Measurements from ENCODE around the gene ZNF420. TPM values are rescaled to one million over a fixed set of nuclear protein-coding genes. Genes with fewer than 3 reads are reported as not detected.

Gene ZNF420
- total RNA-seq, 1 experiment from 2014 or later, result not detected

DNA sequence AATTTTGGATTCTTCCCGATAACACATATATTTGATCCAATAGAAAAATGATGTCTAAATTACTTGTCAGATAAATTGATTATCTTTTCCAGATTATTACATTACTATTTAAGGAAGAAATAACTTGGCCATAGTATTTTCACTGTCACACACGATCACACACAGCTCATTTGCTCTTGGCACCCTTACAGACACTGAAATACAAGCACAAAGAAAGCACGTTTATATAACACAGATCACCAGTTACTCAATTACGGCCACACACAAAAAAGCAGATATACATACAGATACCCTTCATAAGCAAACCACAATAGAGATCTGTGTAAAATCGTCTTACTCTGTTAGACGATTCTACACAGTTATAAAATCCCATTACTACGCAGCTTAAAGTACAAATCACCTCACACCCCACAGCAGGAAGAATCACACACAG is 716 bp upstream of the ZNF420 start:
- Histone ChIP-seq H3K9me3 (ENCODE audit: control insufficient read depth in 1 of 2, insufficient read depth in 1 of 2, low read depth in 1 of 2, low read length in 2 of 2) (peaks cover 20 to 27% of the 10 kb centered on the region in 2 experiments; a peak in 2 of 4 replicates), H3K4me2 (ENCODE audit: low read length) (no peak overlapping the region), H3K27ac (ENCODE audit: low read depth, low read length) (no peak overlapping the region), H3K9me2 (ENCODE audit: insufficient read depth) (no peaks in the 10 kb centered on the region), H3K4me1 (ENCODE audit: control insufficient read depth in 1 of 2, insufficient read depth in 2 of 2, low read length in 2 of 2) (no peaks in the 10 kb centered on the region), H3K27me3 (ENCODE audit: insufficient read depth, low read length) (no peaks in the 10 kb centered on the region), H3K36me3 (ENCODE audit: control insufficient read depth in 1 of 2, insufficient read depth in 2 of 2, low read length in 2 of 2) (no peaks in the 10 kb centered on the region), H3K79me2 (ENCODE audit: insufficient read depth, low read length) (no peaks in the 10 kb centered on the region), H3K9ac (ENCODE audit: low read length) (no peak overlapping the region), H2AFZ (ENCODE audit: low read depth, low read length, poor library complexity, severe bottlenecking) (no peak overlapping the region), H4K20me1 (ENCODE audit: insufficient read depth) (no peaks in the 10 kb centered on the region), H3K4me3 (replicated peaks in 1 of 2; ENCODE audit: low read depth in 1 of 2, low read length in 2 of 2) (no peak overlapping the region)
- BruUV-seq (replicated peaks), result no TSS peak
- DNase-seq (ENCODE audit: low read depth, low spot score) (no peak), ATAC-seq (no peak)
- CTCF ChIA-PET, result no interaction called here
- POLR2A ChIA-PET, result no interaction called here
- TF ChIP-seq, protein P1, sequence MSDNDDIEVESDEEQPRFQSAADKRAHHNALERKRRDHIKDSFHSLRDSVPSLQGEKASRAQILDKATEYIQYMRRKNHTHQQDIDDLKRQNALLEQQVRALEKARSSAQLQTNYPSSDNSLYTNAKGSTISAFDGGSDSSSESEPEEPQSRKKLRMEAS (IDR thresholded peaks at IDR 0.05), result no peak
- TF ChIP-seq POLR2AphosphoS5 (IDR thresholded peaks at IDR 0.05; ENCODE audit: low read depth, low read length), result no peak
- no peak for TF ChIP-seq SRF (IDR thresholded peaks at IDR 0.05; ENCODE audit: low read depth)
- TF ChIP-seq EZH2phosphoT487 (IDR thresholded peaks at IDR 0.05; ENCODE audit: borderline replicate concordance), result no peak
- TF ChIP-seq ZNF274 (IDR thresholded peaks at IDR 0.05; ENCODE audit: low read depth, low read length), result no peak
- TF ChIP-seq, protein P2, sequence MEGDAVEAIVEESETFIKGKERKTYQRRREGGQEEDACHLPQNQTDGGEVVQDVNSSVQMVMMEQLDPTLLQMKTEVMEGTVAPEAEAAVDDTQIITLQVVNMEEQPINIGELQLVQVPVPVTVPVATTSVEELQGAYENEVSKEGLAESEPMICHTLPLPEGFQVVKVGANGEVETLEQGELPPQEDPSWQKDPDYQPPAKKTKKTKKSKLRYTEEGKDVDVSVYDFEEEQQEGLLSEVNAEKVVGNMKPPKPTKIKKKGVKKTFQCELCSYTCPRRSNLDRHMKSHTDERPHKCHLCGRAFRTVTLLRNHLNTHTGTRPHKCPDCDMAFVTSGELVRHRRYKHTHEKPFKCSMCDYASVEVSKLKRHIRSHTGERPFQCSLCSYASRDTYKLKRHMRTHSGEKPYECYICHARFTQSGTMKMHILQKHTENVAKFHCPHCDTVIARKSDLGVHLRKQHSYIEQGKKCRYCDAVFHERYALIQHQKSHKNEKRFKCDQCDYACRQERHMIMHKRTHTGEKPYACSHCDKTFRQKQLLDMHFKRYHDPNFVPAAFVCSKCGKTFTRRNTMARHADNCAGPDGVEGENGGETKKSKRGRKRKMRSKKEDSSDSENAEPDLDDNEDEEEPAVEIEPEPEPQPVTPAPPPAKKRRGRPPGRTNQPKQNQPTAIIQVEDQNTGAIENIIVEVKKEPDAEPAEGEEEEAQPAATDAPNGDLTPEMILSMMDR (IDR thresholded peaks at IDR 0.05 in 2 of 3, conservative IDR thresholded peaks at IDR 0.05 in 1 of 3; ENCODE audit: borderline replicate concordance in 1 of 3, insufficient read depth in 1 of 3, low read depth in 2 of 3, low read length in 2 of 3), result no peak
- intact Hi-C loops (cut with micrococcal nuclease), result no loop called here
- RAD21 ChIA-PET (ENCODE audit: low non-redundant PET in 1 of 2, low total read pairs in 2 of 2, uncharacterized antibody in 2 of 2, unreplicated experiment in 2 of 2), result no interaction called here

DNA sequence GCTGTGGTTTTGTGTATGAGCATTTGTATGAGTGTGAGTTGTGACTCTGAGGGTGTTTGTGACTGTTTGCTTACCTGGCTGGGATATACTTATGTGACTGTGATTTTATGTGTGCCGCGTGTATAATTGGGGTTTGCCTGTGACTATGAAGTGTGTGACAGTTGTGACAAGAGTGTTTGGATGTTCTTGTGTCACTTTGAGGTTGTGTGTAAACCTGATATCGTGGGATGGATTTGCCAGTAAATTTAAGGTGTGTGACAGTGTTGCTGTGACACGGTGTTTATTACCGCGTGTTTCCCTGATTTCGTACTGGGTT is 442 bp downstream of the ZNF420 start:
- intact Hi-C loops (cut with micrococcal nuclease), result no loop called here
- Histone ChIP-seq H3K27ac (ENCODE audit: low read depth, low read length) (no peak overlapping the region), H3K9me2 (ENCODE audit: insufficient read depth) (no peaks in the 10 kb centered on the region), H3K9ac (ENCODE audit: low read length) (no peak overlapping the region), H3K36me3 (ENCODE audit: control insufficient read depth in 1 of 2, insufficient read depth in 2 of 2, low read length in 2 of 2) (no peaks in the 10 kb centered on the region), H2AFZ (ENCODE audit: low read depth, low read length, poor library complexity, severe bottlenecking) (no peak overlapping the region), H3K4me3 (replicated peaks in 1 of 2; ENCODE audit: low read depth in 1 of 2, low read length in 2 of 2) (no peak overlapping the region), H3K79me2 (ENCODE audit: insufficient read depth, low read length) (no peaks in the 10 kb centered on the region), H3K27me3 (ENCODE audit: insufficient read depth, low read length) (no peaks in the 10 kb centered on the region), H3K9me3 (ENCODE audit: control insufficient read depth in 1 of 2, insufficient read depth in 1 of 2, low read depth in 1 of 2, low read length in 2 of 2) (peaks cover 18 to 30% of the 10 kb centered on the region in 2 experiments; a peak in 2 of 4 replicates), H4K20me1 (ENCODE audit: insufficient read depth) (no peaks in the 10 kb centered on the region), H3K4me1 (ENCODE audit: control insufficient read depth in 1 of 2, insufficient read depth in 2 of 2, low read length in 2 of 2) (no peaks in the 10 kb centered on the region), H3K4me2 (ENCODE audit: low read length) (no peak overlapping the region)
- POLR2A ChIA-PET, result no interaction called here
- RAD21 ChIA-PET (ENCODE audit: low non-redundant PET in 1 of 2, low total read pairs in 2 of 2, uncharacterized antibody in 2 of 2, unreplicated experiment in 2 of 2), result no interaction called here
- no peak for ATAC-seq
- DNase-seq (ENCODE audit: low read depth, low spot score), result no peak
- CTCF ChIA-PET, result no interaction called here
- BruUV-seq (replicated peaks), result no TSS peak
- no peak for TF ChIP-seq ZNF274 (IDR thresholded peaks at IDR 0.05; ENCODE audit: low read depth, low read length)
- no peak for TF ChIP-seq SRF (IDR thresholded peaks at IDR 0.05; ENCODE audit: low read depth)
- TF ChIP-seq, protein P3, sequence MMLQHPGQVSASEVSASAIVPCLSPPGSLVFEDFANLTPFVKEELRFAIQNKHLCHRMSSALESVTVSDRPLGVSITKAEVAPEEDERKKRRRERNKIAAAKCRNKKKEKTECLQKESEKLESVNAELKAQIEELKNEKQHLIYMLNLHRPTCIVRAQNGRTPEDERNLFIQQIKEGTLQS (IDR thresholded peaks at IDR 0.05), result no peak
- TF ChIP-seq SIN3A (IDR thresholded peaks at IDR 0.05; ENCODE audit: low read depth), result no peak
- no peak for TF ChIP-seq SP1 (IDR thresholded peaks at IDR 0.05; ENCODE audit: low read depth)
- TF ChIP-seq ZFX (IDR thresholded peaks at IDR 0.05), result no peak
- TF ChIP-seq YY1 (IDR thresholded peaks at IDR 0.05; ENCODE audit: extremely low read depth, insufficient replicate concordance, low read depth, low read length), result no peak
- no peak for TF ChIP-seq CBX3 (IDR thresholded peaks at IDR 0.05; ENCODE audit: low read depth)
- TF ChIP-seq POLR2A (IDR thresholded peaks at IDR 0.05; ENCODE audit: borderline replicate concordance, extremely low read depth, insufficient read depth, insufficient read length), result no peak
- TF ChIP-seq, protein P4, sequence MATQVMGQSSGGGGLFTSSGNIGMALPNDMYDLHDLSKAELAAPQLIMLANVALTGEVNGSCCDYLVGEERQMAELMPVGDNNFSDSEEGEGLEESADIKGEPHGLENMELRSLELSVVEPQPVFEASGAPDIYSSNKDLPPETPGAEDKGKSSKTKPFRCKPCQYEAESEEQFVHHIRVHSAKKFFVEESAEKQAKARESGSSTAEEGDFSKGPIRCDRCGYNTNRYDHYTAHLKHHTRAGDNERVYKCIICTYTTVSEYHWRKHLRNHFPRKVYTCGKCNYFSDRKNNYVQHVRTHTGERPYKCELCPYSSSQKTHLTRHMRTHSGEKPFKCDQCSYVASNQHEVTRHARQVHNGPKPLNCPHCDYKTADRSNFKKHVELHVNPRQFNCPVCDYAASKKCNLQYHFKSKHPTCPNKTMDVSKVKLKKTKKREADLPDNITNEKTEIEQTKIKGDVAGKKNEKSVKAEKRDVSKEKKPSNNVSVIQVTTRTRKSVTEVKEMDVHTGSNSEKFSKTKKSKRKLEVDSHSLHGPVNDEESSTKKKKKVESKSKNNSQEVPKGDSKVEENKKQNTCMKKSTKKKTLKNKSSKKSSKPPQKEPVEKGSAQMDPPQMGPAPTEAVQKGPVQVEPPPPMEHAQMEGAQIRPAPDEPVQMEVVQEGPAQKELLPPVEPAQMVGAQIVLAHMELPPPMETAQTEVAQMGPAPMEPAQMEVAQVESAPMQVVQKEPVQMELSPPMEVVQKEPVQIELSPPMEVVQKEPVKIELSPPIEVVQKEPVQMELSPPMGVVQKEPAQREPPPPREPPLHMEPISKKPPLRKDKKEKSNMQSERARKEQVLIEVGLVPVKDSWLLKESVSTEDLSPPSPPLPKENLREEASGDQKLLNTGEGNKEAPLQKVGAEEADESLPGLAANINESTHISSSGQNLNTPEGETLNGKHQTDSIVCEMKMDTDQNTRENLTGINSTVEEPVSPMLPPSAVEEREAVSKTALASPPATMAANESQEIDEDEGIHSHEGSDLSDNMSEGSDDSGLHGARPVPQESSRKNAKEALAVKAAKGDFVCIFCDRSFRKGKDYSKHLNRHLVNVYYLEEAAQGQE (IDR thresholded peaks at IDR 0.05; ENCODE audit: low read depth), result no peak
- TF ChIP-seq, protein P1 (IDR thresholded peaks at IDR 0.05), result no peak
- TF ChIP-seq EZH2 (IDR thresholded peaks at IDR 0.05), result no peak
- TF ChIP-seq EZH2phosphoT487 (IDR thresholded peaks at IDR 0.05; ENCODE audit: borderline replicate concordance), result no peak
- TF ChIP-seq JUND (IDR thresholded peaks at IDR 0.05), result no peak
